HG02571 (cell line): ENCODE data around the gene RNU6-9.

Experiments used
- ATAC-seq: cut with Tn5 transposase; IDR thresholded peaks from one replicate; pipeline ENCODE4 v1.9.1; 2021; ENCODE audit warnings: mild to moderate bottlenecking, moderate library complexity; ENCODE audit not compliant: unreplicated experiment

The RNU6-9 gene

GRCh38 chr19:916645-917322 lies 23.5 kb downstream of the RNU6-9 start:
- ATAC-seq: no peak

- no peak for ATAC-seq
Measured at GRCh38 chr19:917323-918151, 24.3 kb downstream of the RNU6-9 start, which contains the start of gene KISS1R. Gene KISS1R, plus strand, starts transcription at chr19:917333. Its CDS starts 170 bp downstream, at chr19:917503.

DNA sequence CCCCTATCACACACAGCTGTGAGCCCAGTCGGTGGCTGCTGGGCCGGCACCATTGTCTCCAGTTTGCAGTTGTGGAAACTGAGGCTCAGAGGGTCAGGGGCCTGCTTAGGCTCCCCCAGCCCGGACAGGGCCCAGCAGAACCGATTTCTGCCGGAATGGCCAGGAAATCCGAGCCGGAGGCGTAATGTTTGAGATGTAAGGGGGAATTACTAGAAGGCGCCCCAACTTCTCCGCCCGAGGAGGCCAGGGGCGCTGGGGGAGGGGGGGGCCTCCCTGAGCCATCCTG lies 24.8 kb downstream of the RNU6-9 start:
- ATAC-seq: no peak

- no peak for ATAC-seq
Measured at GRCh38 chr19:918481-919198, 25.4 kb downstream of the RNU6-9 start.

DNA sequence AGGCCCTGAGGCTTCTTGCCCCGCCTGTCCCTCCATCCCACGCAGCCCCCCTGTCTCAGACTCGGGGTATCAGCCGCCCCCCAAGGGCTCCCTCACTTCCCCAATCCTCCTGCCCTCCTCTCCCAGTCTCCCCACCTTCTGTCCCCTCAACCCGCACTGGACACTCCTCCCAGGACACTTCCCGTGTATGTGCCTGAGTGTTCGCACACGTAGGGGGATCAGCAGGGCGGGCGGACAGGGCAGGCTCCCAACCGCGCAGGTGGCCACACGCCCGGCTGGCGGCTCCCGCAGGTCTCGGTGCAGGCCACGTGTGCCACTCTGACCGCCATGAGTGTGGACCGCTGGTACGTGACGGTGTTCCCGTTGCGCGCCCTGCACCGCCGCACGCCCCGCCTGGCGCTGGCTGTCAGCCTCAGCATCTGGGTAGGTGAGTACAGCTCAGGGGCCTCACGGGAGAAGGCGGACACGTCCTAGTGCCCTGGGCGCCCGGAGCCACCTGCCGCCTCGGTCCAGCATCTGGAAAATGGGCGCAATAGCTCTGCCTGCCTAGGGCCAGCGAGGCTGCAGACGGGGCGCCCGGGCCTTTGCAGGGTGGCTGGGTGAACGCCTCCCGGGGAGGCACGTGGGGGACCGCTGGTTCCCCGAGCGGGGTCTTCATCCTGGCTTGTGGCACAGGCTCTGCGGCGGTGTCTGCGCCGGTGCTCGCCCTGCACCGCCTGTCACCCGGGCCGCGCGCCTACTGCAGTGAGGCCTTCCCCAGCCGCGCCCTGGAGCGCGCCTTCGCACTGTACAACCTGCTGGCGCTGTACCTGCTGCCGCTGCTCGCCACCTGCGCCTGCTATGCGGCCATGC lies 26.1 kb downstream of the RNU6-9 start:
- no peak for ATAC-seq

DNA sequence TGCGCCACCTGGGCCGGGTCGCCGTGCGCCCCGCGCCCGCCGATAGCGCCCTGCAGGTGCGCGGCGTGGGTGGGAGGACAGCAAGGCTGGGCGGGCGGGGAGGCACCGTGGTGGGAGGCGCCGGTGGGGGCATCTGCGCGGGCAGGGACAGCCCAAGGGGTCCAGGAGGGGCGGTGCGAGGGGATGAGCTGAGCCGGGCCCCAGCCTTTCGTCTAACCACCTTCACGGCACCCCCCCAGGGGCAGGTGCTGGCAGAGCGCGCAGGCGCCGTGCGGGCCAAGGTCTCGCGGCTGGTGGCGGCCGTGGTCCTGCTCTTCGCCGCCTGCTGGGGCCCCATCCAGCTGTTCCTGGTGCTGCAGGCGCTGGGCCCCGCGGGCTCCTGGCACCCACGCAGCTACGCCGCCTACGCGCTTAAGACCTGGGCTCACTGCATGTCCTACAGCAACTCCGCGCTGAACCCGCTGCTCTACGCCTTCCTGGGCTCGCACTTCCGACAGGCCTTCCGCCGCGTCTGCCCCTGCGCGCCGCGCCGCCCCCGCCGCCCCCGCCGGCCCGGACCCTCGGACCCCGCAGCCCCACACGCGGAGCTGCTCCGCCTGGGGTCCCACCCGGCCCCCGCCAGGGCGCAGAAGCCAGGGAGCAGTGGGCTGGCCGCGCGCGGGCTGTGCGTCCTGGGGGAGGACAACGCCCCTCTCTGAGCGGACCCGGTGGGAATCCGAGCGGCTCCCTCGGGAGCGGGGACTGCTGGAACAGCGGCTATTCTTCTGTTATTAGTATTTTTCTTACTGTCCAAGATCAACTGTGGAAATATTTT lies 27.0 kb downstream of the RNU6-9 start:
- ATAC-seq: no peak

DNA sequence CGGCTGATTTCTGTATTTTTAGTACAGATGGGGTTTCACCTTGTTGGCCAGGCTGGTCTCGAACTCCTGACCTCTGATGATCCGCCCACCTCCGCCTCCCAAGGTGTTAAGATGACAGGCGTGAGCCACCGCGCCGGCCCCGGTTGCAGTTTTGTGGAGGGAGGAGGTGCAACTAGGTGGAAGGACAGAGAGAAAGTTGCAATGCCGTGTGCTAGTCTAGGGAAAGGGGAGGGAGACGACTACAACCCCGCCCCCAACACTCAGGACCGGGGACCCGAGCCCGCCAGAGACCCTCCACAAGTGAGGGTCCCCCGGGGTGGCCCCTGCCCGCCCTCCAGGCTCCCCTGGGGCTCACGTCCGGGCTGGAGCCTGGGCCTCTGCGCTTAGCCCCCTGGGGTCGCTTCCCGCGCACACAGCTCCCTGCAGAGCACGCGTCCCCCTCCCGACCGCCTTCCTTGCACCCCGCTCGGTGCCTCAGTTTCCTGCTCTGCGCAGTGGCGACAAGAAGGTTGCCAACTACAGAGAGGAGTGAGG lies 31.3 kb downstream of the RNU6-9 start:
- ATAC-seq: no peak

DNA sequence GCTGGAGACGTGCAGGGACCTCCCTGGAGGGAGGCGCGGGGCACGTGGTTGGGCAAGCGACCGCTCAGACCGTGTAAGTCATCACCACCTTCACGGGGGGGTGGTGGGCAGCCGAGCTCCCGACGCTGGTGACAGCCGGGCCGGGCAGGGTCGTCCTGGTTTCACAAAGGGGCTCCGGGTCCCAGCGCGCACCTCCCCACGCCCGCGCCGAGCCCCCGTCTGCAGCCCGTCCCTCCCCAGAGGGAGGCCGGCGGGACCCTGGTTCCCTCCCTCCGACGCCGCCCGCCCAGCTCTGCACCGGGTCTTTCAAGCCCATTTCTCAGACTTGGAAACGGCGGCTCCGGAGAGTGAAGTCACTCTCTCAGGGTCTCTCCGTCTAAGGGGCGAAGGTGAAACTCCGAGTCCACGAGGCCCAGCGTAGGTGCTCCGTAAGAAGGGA lies 31.8 kb downstream of the RNU6-9 start:
- peak; percentile 16 for ATAC-seq

DNA sequence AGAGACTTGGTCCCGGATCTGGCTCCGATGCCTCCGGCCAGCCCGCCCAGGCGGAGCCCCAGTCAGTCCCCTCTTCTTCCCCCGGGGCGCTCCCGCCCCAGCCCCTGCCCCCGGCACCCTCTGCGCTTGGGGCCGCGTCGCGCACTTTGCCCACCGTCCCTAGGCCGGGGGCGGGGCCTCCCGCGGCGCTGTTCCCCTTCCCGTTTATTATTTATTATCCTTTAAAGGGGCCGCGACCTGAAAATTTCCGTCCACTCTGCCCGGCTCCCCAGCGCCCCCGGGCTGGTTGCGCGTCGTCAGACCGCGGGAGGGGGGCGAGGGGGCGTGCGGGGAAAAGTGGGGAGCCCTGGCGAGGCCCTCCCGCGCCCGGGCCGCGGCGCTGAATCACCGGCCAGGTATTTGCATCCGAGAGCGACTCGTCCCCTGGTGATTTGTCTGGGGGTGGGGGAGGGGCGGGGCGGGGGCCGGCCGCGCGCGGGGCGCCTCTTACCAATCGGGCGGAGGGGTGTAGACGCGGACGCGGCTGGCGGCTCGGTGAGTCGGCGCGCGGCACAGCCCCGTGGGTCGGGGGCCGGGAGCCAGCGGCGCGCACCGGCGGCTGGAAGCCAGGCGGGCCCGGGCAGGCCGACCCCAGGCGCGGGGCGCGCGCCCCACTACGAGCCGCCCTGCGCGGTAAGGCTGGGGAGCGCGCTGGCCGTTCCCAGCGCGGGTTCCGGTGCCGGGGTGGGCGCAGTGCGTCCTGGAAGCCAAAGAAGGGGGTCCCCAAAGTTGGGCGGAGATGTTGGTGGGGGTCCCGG lies 32.4 kb downstream of the RNU6-9 start, which contains the start of gene ARID3A:
Gene ARID3A (plus strand): TSS at position 510 of the 797 bp plus-strand sequence. CDS start 3,494 bp downstream, outside the sequence.
- peak; percentile 48 for ATAC-seq

DNA sequence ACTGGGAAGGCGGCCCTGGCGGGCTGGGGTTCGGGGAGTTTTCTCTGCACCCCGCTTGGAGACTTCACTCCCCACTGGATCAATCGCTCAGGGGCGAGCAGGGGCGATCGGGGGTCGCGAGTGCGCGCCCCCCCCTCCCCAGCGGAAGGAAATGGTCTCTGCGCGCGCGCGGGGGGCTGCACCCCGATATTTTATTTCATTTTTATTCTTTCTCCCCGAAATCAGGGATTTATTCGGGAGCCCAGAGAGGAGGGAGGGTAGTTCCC lies 33.0 kb downstream of the RNU6-9 start:
- no peak for ATAC-seq

DNA sequence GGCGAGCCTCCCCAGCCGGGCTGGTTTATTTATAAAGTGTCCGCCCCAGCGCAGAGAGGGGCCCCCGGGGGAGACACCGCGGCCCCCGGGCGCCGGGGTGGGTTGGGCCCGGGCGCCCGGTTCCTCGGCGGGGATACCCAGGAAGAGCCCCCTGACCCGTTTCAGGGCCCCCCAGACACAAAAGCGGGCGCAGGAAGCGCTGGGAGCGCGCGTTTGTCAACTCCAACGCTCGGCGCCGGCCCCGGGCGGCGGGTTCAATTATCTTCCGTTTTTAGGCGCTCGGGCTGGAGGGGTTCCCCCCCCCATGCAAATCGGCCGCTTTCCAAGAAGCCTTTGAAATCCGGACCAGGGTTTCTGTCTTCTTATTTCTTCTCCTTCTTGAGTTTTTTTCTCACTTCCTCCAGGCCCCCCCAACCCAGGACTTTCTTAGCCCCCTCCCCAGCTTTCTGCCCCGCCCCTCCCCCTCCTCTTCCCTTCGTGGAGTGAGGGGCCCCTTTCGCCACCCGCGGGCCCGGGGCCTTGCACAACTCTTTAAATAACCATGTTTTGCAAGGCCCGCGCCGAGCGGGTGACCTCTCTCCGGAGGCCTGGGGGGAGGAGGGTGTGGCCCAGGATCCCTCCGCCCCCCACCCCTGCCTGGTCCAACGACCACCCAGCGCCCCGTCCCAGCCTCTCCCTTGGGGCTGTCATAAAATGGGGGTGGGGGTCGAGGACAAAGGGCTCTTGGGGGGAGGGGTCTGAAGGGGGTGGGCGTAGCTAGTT lies 33.5 kb downstream of the RNU6-9 start:
- no peak for ATAC-seq

- ATAC-seq: no peak
Measured at GRCh38 chr19:927351-927779, 34.1 kb downstream of the RNU6-9 start.

DNA sequence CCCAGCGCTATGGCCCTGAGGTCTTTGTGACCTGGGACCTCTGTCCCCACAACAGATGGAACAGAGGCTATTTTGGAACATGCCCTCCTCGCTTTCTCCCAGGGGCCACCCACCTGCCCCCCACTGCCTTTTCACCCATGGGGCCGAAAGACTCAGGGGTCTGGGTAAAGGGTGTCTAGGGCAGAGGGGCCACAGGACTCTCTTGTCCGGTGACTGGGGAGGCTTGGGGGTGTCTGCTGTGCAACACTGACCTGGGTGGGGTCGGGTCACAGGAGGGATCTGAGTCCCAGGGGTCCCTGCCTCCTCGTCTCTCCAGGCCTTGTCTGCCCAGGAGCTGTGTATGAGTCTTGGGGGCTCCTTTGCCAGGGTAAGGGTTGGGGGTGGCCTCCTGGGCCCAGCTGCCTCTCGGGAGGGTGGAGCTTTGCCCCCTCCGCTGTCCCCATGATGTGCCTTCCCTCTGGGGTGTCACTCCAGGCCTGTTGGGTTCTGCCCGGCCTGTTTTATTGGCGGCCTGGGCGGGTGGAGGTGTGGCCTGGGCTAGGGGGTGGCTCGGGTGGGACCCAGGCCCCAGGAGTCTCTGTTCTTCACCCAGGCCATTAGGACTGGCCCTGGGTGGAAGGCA lies 34.6 kb downstream of the RNU6-9 start:
- no peak for ATAC-seq

DNA sequence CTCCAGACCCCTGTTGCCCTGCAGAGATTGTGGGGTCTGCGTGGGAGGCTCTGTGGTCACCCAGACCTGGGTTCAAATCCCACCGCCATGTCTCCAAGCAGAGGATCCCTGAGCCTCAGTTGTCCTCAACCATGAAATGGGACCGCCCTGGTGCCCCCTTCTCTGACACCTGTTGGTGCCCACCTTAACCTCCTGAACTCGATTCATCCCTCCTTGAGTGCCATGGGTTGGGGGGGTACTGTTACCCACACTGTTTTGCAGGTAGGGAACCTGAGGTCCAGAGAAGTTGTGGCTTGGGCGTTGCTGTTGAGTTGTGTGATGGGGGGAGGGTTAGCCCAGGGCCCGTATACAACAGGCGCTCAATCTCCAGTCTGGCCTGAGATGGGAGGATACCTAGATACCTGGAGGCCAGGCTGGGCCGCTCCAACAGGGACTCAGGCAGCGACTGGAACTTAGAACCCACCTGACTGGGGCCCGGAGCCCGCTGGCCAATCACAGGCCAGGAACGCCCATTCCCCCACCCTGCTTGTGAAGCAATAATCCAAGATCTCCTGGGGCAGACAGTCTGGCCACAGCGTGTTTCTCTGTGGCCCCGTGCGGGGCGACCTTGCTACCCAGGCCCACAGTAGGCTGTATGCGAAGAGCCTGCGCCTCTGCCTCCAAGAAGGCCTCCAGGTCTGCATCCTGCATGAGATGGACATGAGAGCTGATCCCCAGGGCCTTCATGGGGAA lies 35.4 kb downstream of the RNU6-9 start:
- ATAC-seq: no peak

DNA sequence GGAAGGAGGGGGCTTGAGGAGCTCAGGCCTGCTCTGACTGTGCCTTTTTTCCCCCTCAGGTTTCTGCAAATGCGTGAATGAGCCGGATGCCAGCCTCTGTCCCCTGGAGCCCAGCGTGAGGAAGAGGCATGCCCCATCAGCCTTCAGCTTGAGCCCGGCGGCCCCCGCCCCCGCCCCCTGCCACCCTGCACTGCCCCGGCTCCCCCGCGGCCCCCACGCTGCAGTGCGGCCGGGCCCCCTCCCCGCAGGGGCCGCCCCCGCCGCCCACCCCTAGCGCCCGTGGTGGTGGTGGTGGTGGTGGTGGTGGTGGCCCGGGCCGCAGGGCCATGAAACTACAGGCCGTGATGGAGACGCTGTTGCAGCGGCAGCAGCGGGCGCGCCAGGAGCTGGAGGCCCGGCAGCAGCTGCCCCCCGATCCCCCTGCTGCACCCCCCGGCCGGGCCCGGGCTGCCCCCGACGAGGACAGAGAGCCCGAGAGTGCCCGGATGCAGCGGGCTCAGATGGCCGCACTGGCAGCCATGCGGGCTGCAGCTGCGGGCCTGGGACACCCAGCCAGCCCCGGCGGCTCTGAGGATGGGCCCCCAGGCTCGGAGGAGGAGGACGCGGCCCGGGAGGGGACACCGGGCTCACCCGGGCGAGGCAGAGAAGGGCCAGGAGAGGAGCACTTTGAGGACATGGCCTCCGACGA lies 36.1 kb downstream of the RNU6-9 start:
- ATAC-seq: no peak

GRCh38 chr19:929891-930258 lies 36.6 kb downstream of the RNU6-9 start:
- no peak for ATAC-seq
